Stromal cell of bone marrow (primary cell): ENCODE measurements around the gene SLC37A1.

Experiments
- DNase-seq: peaks from one replicate; pipeline ENCODE4 v3.0.0-alpha.2; 2012; ENCODE audit warnings: low read depth

SLC37A1 gene

GRCh38 chr21:42578761-42579415 lies 65.2 kb downstream of the SLC37A1 start:
- DNase-seq, result no peak

- no peak for DNase-seq
Observed at GRCh38 chr21:42579456-42580075, 65.9 kb downstream of the SLC37A1 start.

GRCh38 chr21:42580076-42580792 lies 66.6 kb downstream of the SLC37A1 start:
- no peak for DNase-seq

- DNase-seq, result no peak
Observed at GRCh38 chr21:42580793-42581321, 67.2 kb downstream of the SLC37A1 start.

GRCh38 chr21:42581336-42581992 lies 67.8 kb downstream of the SLC37A1 start:
- no peak for DNase-seq

- no peak for DNase-seq
Observed at GRCh38 chr21:42581993-42582786, 68.5 kb downstream of the SLC37A1 start.

GRCh38 chr21:42582787-42583476 lies 69.3 kb downstream of the SLC37A1 start:
- no peak for DNase-seq

GRCh38 chr21:42583477-42584295 lies 70.0 kb downstream of the SLC37A1 start:
- DNase-seq, result no peak

GRCh38 chr21:42584296-42584641 lies 70.6 kb downstream of the SLC37A1 start:
- DNase-seq, result no peak

- no peak for DNase-seq
Observed at GRCh38 chr21:42585881-42586280, 72.2 kb downstream of the SLC37A1 start.

- DNase-seq, result no peak
Observed at GRCh38 chr21:42586406-42586805, 72.8 kb downstream of the SLC37A1 start.

- DNase-seq, result no peak
Observed at GRCh38 chr21:42587036-42587435, 73.4 kb downstream of the SLC37A1 start.

- DNase-seq, result no peak
Observed at GRCh38 chr21:42590431-42591131, 76.9 kb downstream of the SLC37A1 start.

- no peak for DNase-seq
Observed at GRCh38 chr21:42591170-42591869, 77.7 kb downstream of the SLC37A1 start.

- DNase-seq, result no peak
Observed at GRCh38 chr21:42592156-42592820, 78.6 kb downstream of the SLC37A1 start.

- peak; percentile 22 for DNase-seq
Observed at GRCh38 chr21:42593007-42593814, 79.6 kb downstream of the SLC37A1 start.

GRCh38 chr21:42594616-42595282 lies 81.1 kb downstream of the SLC37A1 start:
- no peak for DNase-seq
